Activated T-cell treated with anti-CD3 and anti-CD28 coated beads for 24 hours (primary cell): ENCODE data around the gene FBXO4.
"Not testable (repeated sequence)": the region's sequence is repeated elsewhere in the genome, so short reads cannot be mapped to it uniquely, and the experiment has no call there.

Experiments
- DNase-seq: peaks from one replicate; pipeline ENCODE4 v3.0.0-alpha.2; 2020; ENCODE audit warnings: low read depth

The FBXO4 gene

GRCh38 chr5:41982858-41983257 is 57.8 kb downstream of the FBXO4 start:
- DNase-seq = not testable (repeated sequence)

DNA sequence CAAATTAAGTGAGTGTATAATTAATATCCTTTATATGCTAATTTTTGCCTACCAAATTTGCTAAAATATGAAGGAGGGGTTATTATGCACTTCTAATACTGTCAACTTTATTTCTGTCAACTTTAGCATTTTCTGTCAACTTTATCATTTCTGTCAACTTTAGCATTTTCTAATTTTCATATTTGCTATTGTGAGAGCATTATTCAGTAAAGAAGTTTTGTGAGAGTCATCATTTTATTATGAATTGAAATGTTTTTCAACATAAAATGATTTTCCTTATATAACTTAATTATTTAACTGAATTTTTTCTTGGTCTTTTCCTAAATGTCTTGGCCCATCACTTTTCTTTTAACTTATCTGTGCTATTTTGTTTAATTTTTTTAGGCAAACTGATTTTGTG is 58.2 kb downstream of the FBXO4 start:
- no peak for DNase-seq

DNA sequence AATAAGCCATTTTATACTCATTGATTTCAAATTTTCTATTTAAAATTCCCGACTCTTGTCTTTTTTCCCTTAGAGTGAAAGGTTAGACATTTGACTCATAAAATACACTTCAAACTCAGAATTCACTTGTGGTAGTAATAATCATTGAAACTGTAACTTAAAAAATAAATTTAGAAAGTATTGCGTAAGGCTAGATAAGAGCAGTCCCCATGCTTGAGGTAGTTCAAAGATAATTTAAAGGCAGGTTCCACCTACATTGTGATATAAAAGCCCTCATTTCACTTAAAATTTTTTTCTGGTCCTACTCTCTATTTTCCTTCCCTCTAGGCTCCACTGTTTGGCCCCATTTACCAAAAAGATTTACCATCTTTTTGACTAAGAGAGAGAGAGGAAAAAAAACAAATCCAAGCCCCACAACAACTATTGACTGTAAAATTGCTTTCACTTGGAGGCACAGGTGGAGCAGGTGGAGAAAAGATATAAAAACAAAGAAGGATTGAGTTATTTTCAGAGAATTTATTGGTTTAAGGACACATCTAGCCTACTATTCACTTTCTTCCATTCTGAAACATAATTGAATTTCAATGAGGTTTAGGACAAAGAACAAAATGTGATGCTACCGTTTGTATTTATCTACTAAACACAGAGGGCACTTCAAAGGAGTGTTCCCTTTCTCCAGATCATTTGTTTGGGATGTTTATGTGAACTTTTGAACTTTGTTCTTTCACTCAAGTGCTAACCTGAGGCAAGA is 61.0 kb downstream of the FBXO4 start:
- DNase-seq = no peak
